Embryonic facial prominence (tissue), 1 donor: ENCODE measurements around the gene TNFRSF25.

Source experiments
- DNase-seq: peaks from one replicate; pipeline ENCODE4 v3.0.0-alpha.2; 2016; ENCODE audit errors: extremely low spot score

The TNFRSF25 gene, protein sequence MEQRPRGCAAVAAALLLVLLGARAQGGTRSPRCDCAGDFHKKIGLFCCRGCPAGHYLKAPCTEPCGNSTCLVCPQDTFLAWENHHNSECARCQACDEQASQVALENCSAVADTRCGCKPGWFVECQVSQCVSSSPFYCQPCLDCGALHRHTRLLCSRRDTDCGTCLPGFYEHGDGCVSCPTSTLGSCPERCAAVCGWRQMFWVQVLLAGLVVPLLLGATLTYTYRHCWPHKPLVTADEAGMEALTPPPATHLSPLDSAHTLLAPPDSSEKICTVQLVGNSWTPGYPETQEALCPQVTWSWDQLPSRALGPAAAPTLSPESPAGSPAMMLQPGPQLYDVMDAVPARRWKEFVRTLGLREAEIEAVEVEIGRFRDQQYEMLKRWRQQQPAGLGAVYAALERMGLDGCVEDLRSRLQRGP

DNA sequence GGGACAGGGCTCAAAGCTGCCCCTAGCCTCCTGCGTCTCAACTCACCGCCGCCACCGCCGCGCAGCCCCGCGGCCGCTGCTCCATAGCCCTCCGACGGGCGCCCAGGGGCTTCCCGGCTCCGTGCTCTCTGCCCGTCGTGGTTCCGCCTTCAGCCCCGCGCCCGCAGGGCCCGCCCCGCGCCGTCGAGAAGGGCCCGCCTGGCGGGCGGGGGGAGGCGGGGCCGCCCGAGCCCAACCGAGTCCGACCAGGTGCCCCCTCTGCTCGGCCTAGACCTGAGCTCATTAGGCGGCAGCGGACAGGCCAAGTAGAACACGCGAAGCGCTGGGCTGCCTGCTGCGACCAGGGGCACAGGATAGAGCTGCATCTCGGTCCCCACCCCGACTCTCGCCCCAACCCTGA is at the start of gene TNFRSF25:
TSS of gene TNFRSF25 (minus strand) at position 151 of the 400 bp plus-strand sequence. CDS start at position 85, 66 bp downstream.
- DNase-seq = no peak

DNA sequence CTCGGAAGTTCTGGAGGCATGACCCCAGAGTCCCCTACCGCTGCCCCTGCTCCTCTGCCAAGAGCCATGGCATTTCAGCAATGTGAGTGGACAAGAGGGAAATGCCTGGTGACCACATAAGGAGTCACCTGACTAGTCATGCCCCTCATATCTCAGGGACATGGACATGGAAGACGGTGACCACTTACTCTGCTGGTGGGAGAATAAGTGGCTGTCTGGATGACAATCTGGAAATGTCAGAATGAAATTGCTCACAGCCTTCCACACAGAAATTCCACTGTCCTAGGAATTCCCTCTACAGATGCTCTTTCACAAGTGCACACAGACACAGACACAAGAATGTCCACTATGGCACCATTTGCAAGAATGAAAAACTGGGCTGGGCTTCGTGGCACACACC is 49.8 kb upstream of the TNFRSF25 start:
- DNase-seq = no peak

DNA sequence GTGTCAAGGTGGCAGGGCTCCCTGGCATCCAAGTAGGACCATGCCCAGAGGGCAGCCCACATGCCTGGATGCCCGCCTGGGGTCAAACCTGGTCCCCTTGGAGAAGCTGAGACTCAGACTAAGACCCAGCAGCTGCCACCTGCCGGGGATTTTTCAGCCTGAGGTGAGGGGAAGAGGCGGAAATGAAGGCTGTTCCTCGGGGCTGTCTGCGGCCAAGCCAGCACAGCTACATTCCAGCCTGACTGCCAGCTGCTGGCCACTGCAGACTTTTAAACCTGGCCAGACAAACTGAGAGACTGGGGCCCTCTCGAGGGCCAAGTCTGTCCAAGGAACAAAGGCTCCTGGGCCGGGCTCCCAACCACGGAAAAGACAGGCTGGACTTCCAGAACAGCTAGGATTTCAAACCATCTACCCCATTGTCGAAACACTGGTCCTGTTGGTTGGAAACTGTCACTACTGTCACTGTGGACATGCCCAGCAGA is 47.4 kb upstream of the TNFRSF25 start:
- no peak for DNase-seq

DNA sequence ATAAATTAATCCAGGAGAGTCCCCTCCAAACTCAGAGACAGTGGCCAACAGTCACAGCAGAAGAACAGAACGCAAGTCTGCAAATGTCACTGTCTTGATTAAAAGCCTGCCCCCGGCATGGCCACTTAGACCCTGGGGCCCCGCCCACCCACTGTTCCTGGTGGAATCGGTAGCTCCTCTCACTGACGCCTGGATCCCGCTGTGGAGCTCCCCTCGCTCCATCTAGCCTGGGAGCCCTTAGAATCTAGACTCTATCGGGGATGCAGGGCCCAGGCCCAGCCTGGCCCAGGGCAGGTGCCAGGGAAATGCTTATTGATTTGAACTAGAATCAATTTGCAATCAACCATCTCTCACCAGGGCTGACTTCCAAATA is 46.9 kb upstream of the TNFRSF25 start:
- DNase-seq = no peak

DNA sequence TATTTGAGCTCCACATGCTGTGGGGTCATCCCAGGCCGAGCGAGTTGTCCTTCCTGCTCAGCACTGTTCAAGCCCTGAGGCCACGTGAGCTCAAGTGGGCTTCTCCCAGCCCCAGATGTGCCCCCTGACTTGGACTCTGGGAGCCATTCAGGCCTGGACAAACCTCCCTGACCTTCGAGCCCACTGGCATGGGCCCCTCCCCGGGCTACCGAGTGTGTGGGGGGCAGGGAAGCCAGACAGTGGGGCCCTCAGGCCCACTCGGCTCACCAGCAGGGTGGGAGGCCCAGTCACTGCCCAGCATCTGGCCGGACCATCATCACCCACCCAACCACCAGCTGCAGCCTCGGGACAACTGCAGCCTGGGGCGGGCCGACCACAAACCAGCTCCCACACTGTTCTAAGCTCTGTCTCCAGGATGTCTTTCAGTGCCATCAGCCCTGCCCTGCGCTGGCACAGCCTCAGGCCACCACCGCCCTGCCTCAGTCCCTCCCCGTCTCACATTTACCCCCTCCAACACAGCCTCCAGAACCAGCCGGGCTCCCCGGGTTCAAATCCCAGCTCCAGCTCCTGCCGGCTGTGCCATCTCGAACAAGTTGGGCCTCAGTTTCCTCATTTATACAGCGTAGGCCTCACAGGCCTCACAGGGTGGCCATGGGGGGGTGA is 46.4 kb upstream of the TNFRSF25 start:
- no peak for DNase-seq

DNA sequence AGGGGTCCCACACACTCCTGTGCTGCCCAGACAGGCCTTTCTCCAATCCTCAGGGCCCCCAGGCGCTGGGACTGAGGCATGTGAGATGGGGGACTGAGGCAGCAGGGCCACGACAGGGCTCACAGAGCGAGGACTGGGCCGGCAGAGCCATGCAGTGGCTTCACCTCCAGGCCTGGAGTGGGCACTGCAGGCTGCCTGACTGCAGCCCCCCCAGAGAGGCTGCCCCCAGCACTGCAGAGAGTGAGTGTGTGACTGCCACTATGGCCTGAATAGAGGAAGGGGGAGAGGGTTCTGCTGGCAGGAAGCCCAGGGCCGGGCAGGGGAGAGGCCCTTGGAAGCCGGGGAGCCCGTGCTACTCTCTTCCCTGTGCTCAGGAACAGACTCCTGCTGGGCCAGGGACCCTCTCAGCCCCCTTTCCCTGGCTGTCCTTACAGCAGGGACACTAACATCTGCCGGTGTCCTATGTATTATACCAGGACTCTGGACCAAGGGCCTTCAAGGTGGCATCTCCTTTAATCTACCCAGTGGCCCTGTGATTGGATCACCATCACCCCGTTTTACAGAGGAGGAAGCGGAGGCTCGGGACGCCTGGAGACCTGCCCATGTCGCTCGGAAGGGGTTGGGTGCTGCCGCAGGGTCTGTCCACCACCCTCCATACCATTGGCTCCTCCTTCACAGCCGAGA is 45.7 kb upstream of the TNFRSF25 start:
- no peak for DNase-seq

DNA sequence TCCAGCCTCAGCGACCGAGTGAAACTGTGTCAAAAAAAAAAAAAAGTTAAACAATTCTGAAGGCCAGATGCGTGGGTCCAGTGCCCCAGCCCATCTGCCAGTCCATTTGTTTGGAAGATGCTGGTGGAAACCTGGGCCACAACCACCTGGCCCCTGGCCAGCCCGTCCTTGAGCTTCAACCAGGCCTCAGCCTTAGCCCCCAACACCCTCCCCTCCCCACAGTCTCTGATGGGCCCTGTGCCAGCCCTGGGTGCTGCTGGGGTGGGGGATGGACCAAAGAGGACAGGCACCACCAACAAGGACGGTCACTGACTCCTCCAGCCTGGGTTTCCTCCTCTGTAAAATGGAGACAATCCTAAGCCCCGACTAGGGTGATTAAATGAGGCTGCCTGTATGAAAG is 45.1 kb upstream of the TNFRSF25 start:
- no peak for DNase-seq

DNA sequence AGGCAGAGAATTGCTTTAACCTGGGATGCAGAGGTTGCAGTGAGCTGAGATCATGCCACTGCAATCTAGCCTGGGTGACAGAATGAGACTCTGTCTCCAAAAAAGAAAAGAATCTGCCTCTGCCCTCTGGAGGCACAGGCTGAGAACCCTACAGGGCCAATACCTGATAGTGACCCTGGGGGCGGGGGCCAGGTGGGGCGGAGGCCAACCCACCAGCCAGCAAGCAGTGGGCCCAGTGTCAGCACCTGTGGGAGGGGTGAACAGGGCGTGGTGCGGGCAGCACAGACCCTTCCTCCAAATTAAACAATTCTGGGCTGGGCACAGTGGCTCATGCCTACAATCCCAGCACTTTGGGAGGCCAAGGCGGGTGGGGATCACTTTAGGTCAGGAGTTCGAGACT is 44.5 kb upstream of the TNFRSF25 start:
- DNase-seq = no peak

DNA sequence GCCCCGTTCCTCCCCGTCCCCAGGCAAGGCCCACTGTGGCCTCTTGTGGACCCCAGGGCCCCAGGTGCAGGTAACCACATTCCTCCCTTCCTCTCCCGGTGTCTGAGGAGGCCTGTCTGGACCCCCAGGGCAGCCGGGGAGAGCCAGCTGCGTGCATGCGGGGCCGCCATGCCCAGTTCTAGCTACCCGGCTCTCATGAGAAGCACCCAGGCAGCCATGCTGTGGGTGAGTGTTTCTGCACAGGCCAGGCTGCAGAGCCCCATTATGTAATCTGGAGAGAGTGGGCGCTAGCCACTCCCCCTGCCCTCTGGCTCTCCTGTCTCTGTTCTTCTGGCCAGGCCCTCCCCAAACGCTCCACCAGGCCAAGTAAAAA is 43.9 kb upstream of the TNFRSF25 start:
- no peak for DNase-seq

DNA sequence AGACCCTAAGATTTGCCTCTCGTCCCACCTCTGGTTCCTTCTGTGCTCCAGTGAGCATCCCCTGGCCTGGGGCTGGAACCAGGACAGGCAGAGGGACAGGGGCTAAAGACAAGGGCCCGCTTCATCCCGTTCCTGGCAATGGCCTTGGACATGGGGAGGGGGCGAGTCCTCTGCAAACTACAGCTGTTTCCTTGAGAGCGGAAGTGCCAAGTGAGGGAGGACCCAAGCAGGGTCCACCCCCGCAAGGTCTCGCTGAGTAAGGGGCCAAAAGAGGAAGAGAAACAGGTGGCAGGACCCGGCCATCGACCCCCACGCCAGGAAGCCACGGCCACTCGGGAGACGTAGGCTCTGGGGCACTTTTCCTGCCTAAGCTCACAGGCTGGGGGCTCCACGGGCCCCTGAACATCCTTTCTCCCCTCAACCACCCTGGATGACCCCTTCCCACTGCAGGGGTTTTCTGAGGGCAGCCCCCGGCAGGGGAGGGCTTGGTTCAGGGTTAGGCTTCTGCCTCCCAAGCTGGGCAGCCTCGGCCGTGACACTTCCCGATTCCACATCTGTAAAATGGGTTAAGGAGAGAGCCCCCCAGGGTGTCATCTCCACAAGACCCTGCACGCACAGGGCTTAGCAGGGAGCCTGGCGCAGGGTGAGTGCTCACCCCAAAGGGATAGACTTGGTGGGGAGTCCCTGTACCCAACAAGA is 43.4 kb upstream of the TNFRSF25 start:
- no peak for DNase-seq

DNA sequence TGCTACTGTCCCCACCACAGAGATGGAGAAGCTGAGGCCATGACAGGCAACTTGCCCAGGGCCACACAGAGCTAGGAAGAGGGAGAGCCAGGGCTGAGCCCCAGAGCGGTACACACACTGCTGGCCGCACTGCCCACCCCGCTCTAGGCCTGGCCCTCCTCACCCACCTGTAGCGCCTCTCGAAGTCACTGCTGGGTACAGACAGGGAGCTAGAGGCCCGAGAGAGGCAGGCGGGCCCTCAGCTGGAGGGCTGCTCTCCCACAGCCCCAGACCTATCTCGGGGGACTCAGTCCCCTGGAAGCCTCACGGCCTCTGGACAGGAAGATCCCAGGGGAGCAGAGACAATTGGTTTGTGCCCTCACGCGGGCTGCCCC is 42.8 kb upstream of the TNFRSF25 start:
- no peak for DNase-seq

DNA sequence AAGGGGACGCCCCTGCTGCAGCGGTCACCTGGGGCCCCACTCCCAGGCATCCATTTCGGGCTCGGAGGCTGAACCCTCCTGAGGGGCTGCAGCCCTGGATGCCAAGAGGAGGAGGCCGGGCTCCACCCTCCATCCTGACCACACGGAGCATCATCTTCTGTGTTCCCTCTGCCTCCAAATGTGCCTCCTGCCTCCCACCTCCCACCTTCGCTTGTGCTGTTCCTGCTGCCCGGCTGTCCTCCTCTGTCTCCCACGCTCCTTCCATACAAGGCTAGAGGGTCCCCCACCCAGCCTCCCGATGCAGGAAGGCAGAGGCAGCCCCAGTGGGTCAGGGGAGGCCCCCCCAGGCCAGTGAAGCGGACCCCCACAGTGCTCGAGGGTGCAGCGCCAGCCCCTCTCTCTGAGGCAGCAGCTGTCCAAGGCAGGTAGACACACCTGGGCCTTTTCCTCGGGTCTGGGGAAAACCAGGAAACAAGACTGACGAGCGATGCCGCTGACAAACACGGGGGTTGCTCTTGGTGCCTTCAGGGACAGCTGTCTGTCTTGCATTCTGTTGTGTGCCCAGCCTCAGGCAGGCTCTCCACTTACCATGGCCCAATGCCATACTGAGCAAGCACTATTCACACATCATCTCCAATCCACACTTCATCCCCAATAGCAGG is 42.3 kb upstream of the TNFRSF25 start:
- DNase-seq = no peak

DNA sequence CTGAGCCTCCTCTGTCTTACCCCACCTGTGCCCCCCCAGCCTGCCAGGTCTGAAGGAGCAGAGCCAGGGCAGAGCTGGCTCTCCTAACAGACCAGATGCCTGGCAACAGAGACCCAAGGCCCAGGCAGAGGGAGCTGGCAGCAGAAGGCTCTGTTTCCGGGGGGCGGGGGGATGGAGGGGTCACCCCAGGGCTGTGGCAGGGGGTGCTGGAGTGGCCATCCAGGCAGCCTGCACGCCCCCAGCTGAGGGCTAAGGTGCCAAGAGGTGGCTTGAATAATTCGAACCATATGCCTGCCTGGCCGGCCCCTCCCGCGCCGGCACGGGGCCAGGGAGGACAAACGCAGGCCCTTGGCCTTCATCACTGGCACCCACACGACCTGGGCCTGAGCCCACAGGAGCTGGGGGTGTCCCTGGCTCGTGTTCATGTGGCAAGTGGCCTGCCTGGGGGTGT is 41.5 kb upstream of the TNFRSF25 start:
- DNase-seq = no peak

DNA sequence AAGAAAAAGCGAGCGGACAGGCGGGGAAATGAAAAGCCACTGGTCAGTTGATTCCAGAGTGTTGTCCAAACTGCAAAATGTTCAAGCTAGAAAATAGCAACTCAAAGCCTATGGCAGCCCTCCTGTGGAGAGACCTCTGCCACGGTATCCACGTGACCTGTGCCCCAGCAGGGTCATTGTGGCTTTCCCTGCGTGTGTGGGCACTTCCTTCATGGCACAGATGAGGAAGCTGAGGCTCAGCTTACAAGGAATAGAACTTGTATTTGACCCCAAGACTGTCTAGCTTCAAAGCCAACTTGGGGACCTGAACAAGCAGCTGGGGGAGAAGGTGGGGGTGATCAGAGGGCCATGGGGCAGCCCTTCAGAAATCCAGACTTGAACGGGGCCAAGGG is 41.1 kb upstream of the TNFRSF25 start:
- DNase-seq = no peak

DNA sequence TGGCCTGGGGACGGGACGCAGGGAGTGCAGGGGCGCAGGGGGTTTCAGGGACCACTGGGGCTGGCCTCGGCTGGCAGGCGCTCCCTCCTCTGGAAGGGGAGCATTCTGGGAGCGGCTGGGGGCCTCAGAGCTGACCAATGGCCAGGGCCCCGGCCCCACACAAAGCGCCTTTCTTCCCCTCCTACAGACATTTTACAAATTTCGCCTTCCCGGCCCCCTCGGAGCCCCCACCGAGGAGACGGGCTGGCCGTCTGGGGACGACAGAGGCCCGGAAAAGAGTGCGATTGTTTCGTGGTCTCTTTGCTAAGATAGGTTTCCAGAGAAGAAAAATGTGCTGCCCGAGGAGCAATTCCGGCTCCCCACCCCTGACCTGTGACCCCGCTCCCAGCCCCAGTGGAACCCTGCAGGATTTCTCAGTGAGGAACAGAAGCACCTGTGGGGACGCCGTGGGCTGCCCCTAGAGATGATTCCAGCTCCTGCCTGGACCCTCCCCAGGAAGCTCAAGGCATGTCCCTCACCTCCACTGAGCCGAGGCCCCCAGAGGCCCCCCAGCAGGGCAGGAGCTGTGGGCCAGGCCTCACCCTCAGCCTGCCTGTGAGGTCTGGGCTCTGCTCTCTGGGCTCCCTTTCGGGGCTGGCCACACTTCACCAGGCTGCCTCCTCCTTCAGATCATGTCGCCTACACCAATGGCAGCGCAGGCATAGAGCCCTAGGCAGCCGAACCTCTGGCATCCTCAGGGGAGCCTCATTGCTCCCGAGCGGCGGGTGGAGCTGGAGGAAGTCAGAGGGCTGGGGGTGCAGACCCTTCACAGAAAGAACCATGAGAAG is 40.5 kb upstream of the TNFRSF25 start:
- DNase-seq = no peak

DNA sequence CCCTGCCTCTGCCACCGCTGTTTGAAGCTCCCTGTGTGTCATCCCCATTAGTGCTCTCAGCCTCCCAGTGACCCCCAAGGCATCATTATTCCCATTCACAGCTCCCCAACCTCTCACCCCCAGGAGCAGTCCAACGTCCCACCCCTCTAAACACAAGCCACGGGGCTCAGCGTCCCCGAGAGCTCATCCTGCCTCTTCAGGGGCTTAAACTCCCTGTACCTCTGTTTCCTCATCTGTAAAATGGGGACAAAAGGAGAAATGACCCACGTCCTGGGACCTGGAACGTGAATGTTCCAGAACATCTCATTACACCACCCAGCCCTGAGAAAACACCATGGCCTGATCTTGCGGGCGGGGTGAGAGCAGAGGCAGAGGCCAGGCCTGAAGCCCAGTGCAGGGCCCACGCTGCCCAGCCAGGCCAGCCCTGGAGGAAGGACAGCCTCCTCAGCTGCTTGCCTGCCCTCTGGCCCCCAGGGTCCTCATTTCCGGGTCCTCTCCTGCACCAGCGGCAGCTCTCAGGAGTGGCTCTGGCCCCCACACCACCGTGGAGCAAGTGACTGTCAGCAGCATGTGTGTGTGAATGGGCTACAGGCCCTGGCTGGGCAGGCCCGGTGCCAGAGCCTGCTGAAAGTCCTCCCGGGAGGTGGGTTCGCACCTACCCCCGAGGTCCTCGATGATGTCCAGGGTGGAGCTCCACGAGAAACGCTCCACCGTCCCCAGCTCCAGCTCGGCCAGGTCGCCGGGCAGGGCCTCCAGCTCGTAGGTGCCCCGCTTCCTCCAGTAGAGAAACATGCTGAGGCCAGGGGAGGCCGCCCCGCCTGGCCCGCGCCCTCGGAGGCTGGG is 39.6 kb upstream of the TNFRSF25 start:
- DNase-seq = no peak

DNA sequence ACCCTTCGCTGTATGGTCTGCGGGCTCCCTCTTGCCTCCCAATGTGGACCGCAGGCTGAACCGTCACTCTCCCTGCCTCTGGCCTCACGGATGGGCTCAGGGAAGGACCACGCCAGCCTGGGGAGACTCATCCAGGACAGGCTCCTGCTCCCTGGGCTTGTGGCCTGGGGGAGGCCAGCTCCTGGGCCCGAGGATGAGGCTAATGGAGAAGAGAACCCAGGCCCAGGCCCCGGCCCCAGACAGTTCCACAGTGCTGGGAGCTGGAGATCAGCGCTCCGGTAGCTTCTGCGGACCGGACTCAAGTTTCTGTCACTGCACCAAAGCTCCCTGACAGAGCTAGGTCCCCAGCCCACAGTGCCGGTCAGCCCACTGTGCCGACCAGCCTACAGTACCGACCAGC is 38.9 kb upstream of the TNFRSF25 start:
- no peak for DNase-seq

DNA sequence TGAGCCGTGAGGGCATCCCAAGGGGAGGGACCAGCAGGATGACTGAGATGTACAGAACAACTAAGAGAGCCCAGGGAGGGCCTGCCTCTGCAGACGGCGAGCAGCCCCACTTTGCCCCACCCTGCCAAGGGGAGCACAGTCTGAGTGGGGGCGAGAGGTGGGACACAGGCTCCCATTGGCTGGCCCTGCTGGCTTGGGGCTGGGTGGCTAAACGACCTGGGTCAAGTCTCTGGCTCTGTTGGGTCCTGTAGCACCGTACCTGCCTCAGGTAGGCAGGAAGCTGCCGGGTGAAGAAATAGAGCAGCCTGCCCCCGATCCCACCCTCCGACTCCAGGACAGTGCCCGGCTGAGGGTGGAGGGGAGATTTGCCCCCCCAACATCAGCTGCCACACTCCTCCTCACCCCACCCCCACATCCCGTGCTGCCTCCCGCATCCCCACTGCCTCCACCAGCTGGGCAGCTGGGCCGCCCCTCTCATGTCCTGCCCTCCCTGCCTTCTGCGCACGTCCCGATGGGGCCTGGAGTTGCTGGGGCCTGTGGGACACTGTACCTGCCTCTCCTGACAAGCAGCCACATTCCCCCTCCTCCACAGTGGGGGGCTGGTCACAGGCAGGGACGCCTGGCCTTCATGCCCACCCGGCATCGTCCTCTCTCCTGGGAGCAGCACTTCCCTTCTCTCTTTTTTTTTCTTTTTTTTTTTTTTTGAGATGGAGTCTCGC is 38.1 kb upstream of the TNFRSF25 start:
- DNase-seq = no peak
